H1 (cell line): ENCODE measurements around the gene PHLDB3. TPM values are rescaled to one million over a fixed set of nuclear protein-coding genes. Genes with fewer than 3 reads are reported as not detected.

Experiments
- CBX8 ChIP-seq: fragments of 300-800, 300-1000 bp; sonication (generic); IDR thresholded peaks from 2 replicates; pipeline ENCODE4 v1.7.1; 2016; ENCODE audit warnings: low read depth, low read length, borderline replicate concordance
- POU5F1 ChIP-seq: IDR thresholded peaks from 2 replicates; pipeline ENCODE4 v1.6.1; 2011; ENCODE audit warnings: low read depth, mild to moderate bottlenecking, low read length, moderate library complexity
- RFX5 ChIP-seq: IDR thresholded peaks from 2 replicates; pipeline ENCODE4 v1.6.1; 2011; ENCODE audit warnings: low read depth, low read length, improper control_type of control experiment, borderline replicate concordance
- RNF2 ChIP-seq: fragments of 200-900, 300-1000 bp; sonication (generic); IDR thresholded peaks from 2 replicates; pipeline ENCODE4 v1.7.1; 2016; ENCODE audit warnings: borderline replicate concordance, low read depth, mild to moderate bottlenecking, antibody characterized with exemption, low read length; ENCODE audit not compliant: poor library complexity, severe bottlenecking; ENCODE audit errors: missing control alignments
- SIN3A ChIP-seq, 2 experiments: IDR thresholded peaks in 1 of 2; conservative IDR thresholded peaks in 1 of 2; 2 replicates each; pipeline ENCODE4 v1.6.1; 2011 to 2012; ENCODE audit warnings: low read length in 2 of 2, improper control_type of control experiment in 1 of 2, low read depth in 1 of 2, mild to moderate bottlenecking in 1 of 2
- SP4 ChIP-seq: IDR thresholded peaks from 2 replicates; pipeline ENCODE4 v1.6.1; 2012; ENCODE audit warnings: low read length, inconsistent platforms
- polyA plus RNA-seq, 7 experiments: library from polyadenylated mRNA; depleted of rRNA in 3 of 7; stranded (reverse) in 5 of 7; unstranded in 2 of 7; fragments of >200 nt in 5 of 7; fragments of 200-250 nt in 2 of 7; gene quantifications; 1 replicate in 5 of 7; 2 replicates in 1 of 7; 4 replicates in 1 of 7; pipeline versions ENCODE4 v1.2.1 to v1.2.3, GENCODE V29; 2011 to 2013; ENCODE audit warnings: missing spikeins in 2 of 7, mixed read lengths in 2 of 7
- total RNA-seq: library from RNA; stranded (reverse); fragmentation: NEBNext Ultra II Directional; extraction: Animal tissue kit (Norgen Biotek cat#: 25700); gene quantifications from 2 replicates; pipeline ENCODE4 v1.2.1, GENCODE V29; 2021
- TF ChIP-seq, protein P1 (sequence below): IDR thresholded peaks from 2 replicates; pipeline ENCODE4 v1.6.1; 2012; ENCODE audit warnings: low read length, inconsistent platforms
- TF ChIP-seq, protein P2 (sequence below): IDR thresholded peaks from 2 replicates; pipeline ENCODE4 v1.6.1; 2012; ENCODE audit warnings: inconsistent platforms
- TF ChIP-seq, protein P3 (sequence below): IDR thresholded peaks from 2 replicates; pipeline ENCODE4 v1.6.1; 2012; ENCODE audit warnings: inconsistent platforms

The PHLDB3 gene
- total and polyA plus RNA-seq, 2 of the 8 experiments (the other 6 are each of a cell fraction or from before 2014, with no cell fraction given) = 4.0 to 8.5 TPM

DNA sequence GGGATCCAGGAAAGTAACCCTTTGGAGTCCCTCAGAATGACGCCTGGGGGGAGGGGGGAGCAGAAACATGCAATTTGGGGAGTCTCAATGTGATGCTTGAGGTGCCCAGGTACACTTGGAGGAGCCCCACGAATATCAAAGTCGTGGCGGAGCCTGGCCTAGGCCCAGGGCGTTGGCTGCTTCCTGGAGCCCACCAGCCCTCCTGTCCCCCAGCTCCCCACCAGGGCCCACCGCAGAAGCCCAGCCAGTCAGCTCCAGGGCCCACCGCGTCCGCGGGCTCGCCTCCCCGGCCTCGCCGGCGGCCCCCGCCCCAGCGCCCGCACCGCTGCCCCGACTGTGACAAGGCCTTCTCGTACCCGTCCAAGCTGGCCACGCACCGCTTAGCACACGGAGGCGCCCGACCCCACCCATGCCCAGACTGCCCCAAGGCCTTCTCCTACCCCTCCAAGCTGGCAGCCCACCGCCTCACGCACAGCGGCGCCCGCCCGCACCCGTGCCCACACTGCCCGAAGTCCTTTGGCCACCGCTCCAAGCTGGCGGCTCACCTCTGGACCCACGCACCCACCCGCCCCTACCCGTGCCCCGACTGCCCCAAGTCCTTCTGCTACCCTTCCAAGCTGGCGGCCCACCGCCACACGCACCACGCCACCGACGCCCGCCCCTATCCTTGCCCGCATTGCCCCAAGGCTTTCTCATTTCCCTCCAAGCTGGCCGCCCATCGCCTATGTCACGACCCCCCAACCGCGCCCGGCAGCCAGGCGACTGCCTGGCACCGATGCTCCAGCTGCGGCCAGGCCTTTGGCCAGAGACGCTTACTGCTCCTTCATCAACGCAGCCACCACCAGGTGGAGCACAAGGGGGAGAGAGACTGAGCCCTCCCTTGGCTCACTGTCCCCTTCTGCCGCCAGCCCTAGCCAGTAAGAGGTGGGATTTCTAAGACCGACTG lies 30.5 kb upstream of the PHLDB3 start (continued):
- TF ChIP-seq SIN3A (conservative IDR thresholded peaks at IDR 0.05 in 1 of 2, IDR thresholded peaks at IDR 0.05 in 1 of 2; ENCODE audit: low read depth in 1 of 2, low read length in 2 of 2) (0 out of 4 replicates have a peak, but pooled peaks of 1 of the 2 experiments have one; percentile 32), RFX5 (no peak), POU5F1 (no peak), RNF2 (no peak), CBX8 (no peak), SP4 (no peak)
- TF ChIP-seq, protein P1, sequence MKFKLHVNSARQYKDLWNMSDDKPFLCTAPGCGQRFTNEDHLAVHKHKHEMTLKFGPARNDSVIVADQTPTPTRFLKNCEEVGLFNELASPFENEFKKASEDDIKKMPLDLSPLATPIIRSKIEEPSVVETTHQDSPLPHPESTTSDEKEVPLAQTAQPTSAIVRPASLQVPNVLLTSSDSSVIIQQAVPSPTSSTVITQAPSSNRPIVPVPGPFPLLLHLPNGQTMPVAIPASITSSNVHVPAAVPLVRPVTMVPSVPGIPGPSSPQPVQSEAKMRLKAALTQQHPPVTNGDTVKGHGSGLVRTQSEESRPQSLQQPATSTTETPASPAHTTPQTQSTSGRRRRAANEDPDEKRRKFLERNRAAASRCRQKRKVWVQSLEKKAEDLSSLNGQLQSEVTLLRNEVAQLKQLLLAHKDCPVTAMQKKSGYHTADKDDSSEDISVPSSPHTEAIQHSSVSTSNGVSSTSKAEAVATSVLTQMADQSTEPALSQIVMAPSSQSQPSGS = no peak
- TF ChIP-seq, protein P2, sequence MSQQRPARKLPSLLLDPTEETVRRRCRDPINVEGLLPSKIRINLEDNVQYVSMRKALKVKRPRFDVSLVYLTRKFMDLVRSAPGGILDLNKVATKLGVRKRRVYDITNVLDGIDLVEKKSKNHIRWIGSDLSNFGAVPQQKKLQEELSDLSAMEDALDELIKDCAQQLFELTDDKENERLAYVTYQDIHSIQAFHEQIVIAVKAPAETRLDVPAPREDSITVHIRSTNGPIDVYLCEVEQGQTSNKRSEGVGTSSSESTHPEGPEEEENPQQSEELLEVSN = no peak
- TF ChIP-seq, protein P3, sequence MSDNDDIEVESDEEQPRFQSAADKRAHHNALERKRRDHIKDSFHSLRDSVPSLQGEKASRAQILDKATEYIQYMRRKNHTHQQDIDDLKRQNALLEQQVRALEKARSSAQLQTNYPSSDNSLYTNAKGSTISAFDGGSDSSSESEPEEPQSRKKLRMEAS = peak; percentile 53; the same call in 1 of the 2 replicates
